Measurements from ENCODE around the gene HDAC7.

GRCh38 chr12:47757840-47758583 is 61.7 kb downstream of the HDAC7 start:
- TF ChIP-seq, protein P1, sequence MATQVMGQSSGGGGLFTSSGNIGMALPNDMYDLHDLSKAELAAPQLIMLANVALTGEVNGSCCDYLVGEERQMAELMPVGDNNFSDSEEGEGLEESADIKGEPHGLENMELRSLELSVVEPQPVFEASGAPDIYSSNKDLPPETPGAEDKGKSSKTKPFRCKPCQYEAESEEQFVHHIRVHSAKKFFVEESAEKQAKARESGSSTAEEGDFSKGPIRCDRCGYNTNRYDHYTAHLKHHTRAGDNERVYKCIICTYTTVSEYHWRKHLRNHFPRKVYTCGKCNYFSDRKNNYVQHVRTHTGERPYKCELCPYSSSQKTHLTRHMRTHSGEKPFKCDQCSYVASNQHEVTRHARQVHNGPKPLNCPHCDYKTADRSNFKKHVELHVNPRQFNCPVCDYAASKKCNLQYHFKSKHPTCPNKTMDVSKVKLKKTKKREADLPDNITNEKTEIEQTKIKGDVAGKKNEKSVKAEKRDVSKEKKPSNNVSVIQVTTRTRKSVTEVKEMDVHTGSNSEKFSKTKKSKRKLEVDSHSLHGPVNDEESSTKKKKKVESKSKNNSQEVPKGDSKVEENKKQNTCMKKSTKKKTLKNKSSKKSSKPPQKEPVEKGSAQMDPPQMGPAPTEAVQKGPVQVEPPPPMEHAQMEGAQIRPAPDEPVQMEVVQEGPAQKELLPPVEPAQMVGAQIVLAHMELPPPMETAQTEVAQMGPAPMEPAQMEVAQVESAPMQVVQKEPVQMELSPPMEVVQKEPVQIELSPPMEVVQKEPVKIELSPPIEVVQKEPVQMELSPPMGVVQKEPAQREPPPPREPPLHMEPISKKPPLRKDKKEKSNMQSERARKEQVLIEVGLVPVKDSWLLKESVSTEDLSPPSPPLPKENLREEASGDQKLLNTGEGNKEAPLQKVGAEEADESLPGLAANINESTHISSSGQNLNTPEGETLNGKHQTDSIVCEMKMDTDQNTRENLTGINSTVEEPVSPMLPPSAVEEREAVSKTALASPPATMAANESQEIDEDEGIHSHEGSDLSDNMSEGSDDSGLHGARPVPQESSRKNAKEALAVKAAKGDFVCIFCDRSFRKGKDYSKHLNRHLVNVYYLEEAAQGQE (IDR thresholded peaks at IDR 0.05) = no peak
- TF ChIP-seq CTCF (IDR thresholded peaks at IDR 0.05; ENCODE audit: low read depth, low read length, missing input control) (no peak), YY1 (IDR thresholded peaks at IDR 0.05) (no peak), TAF1 (conservative IDR thresholded peaks at IDR 0.05) (no peak), SP1 (IDR thresholded peaks at IDR 0.05) (no peak), GABPA (IDR thresholded peaks at IDR 0.05 in 1 of 2, conservative IDR thresholded peaks at IDR 0.05 in 1 of 2) (no peak), ZBTB33 (IDR thresholded peaks at IDR 0.05) (no peak), JUND (IDR thresholded peaks at IDR 0.05) (no peak), ATF3 (IDR thresholded peaks at IDR 0.05) (no peak)

All from liver (tissue), 3 donors.